Measurements from ENCODE around the gene NBPF3.
"Not testable (repeated sequence)": the region's sequence is repeated elsewhere in the genome, so short reads cannot be mapped to it uniquely, and the experiment has no call there.

Gene NBPF3

GRCh38 chr1:21438646-21439312 lies 1.2 kb upstream of the NBPF3 start:
- not testable (repeated sequence) for DNase-seq

DNA sequence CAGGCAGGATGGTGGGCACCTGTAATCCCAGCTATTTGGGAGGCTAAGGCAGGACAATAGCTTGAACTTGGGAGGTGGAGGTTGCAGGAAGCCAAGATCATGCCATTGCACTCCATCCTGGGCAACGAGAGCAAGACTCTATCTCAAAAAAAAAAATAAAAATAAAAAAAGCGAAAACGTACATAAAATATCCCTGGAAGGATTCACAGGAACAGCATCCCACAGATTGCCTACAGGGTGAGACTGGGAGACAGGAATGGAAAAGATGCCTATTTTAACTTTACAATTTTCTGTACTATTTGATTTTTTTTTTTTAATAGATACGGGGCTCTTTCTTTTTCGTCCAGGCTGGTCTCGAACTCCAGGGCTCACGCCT lies 604 bp upstream of the NBPF3 start:
- no peak for DNase-seq

DNA sequence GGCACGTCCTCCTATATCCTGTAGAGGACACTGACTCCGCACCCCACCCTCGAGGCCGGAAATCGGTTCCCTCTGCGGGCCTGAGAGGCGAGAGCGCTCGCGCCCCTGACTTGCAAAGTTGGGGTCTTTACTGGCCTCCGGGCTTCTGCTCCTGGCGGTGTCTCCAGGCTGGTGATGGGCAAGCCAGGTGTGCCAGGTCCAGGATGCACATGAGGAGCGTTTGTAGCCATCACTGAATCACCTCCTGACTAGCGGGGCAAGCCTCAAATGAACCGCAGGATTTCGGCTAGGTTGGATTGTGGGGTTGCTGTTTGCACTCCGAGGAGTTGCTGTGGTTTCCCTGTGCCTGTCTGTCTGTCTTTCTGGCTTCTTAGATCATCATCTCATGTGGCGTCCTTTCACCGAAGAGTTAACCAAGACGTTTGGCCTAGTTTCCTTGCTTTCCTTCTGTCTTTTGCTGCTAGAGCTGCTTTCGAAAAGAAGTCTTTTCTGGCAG lies 741 bp downstream of the NBPF3 start:
- peak; percentile 26 for DNase-seq

- not testable (repeated sequence) for DNase-seq
Measured at GRCh38 chr1:21446647-21447046, 6.7 kb downstream of the NBPF3 start.

DNA sequence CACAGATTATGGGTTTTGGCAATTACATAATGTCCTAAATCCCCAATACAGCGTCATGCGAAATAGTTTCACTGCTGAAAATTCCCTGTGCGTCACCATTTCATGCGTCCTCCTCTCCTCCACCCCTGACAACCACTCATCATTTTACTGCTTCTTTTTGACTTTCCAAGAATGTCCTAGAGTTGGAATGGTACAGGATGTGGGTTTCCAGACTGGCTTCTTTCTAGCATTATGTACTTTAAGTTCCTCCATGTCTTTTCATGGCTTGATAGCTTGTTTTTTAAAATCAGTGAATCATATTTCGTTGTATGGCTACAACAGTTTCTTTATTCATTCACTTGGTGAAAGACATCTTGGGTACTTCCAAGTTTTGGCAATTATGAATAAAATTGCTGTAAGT lies 7.4 kb downstream of the NBPF3 start:
- no peak for DNase-seq

DNA sequence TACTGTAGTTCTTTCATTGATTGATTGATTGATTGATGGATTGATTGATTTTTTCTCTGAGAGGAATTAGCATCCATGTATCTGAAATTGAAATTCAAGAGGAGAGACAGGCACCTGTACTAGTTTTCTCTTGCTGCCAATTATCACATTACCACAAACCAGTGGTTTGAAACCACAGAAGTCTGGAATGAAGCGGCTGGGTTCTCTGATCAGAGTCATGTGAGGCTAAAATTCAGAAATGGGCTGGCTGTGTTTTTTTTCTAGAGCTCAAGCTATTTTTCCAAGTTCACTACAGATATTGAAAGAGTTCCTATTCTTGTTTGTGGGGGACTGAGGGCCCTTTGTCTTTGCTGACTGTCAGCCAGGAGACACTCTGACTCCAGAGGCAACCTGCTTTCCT lies 10.0 kb downstream of the NBPF3 start:
- DNase-seq, result no peak

GRCh38 chr1:21451212-21451611 lies 11.3 kb downstream of the NBPF3 start:
- DNase-seq, result no peak

- DNase-seq, result no peak
Measured at GRCh38 chr1:21451981-21452411, 12.1 kb downstream of the NBPF3 start.

DNA sequence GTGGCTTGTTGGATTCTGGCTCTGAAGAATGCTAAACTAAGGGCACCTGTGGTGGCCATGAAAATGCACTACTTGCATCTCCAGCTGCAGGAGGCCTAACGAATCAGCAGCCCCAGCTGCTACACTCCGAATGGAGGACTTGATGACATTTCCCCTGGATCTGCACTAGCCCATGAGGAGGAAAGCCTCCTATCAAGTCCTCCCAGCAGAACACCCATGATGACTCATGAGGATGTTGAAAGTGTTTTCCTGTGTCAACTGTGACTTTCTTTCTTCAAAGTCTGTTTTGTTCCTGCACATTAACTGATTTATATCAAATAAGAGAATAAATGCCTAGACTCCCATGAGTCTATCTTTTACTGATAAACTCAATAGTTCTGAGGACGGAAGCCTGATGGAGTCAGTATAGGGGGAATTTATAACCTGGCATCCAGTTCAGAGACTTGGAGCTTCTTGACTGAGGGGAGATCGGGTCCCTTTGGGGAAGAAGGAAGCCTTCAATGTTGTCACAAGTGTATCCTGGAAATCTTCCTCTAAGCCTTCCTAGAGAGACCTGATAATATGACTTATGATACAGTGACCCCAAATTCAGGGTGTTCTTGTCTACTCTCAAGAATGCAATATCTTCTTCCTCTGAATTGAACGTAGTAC lies 14.2 kb downstream of the NBPF3 start:
- DNase-seq, result not testable (repeated sequence)

GRCh38 chr1:21454904-21455303 lies 15.0 kb downstream of the NBPF3 start:
- DNase-seq, result not testable (repeated sequence)

DNA sequence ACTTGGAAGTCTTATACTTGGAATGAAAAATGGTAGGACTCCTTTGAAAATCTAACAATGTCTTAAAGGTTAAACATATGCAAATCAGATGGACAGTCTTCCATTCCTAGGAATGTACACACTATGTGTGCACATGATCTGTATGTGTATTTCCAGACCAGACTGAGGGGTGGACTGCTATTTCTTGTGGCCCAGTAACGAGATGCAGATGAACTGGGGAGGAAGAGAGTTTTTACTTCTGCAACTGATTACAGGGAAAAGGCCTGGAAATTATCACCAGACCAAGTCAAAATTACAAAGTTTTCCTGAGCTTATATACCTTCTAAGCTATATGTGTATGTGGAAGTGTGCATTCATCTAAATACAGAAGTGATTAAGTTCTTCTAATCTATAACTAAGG lies 17.7 kb downstream of the NBPF3 start:
- DNase-seq, result no peak

GRCh38 chr1:21465127-21465526 lies 25.2 kb downstream of the NBPF3 start:
- DNase-seq, result not testable (repeated sequence)

GRCh38 chr1:21467946-21468345 lies 28.0 kb downstream of the NBPF3 start:
- not testable (repeated sequence) for DNase-seq

GRCh38 chr1:21468599-21468998 lies 28.7 kb downstream of the NBPF3 start:
- DNase-seq, result peak; percentile 14

GRCh38 chr1:21469581-21469980 lies 29.6 kb downstream of the NBPF3 start:
- DNase-seq, result no peak

DNA sequence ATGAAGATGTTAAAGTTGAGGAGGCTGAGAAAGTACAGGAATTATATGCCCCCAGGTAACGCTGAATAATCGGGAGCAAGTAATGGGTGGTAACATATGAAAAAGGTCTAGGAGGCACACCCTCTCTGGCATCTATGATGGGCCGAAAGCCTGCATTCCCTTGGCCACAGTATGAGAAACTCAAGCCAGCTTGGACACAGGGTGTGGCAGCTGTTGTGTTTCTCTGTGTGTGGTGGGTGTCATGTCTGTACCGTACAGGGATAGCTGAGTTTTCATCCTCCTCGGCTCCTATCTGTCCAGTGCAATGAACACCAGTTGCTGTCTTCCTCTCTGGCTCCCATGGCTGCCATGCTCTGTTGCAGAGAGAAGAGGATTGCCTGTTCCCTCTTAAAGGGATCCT lies 32.9 kb downstream of the NBPF3 start:
- no peak for DNase-seq

DNA sequence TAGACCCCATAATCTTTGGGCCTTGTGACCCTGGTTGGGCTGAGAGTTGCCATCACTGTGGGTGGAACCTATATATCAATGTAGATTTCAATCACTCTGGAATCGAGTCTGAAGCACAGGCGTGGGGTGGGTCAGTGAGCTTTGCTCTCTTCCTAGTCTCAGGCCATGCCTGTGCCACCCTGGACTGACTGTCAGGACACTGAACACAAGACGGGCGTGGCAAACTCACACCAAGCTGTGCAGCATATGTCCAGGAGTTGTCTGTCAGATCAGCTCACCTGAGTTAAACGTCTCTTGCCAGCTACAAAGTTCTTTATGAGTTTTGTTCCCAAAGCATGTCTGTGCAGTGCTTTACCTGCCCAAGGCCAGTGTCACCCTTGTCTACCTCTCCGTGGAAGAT lies 38.4 kb downstream of the NBPF3 start:
- DNase-seq, result no peak

DNA sequence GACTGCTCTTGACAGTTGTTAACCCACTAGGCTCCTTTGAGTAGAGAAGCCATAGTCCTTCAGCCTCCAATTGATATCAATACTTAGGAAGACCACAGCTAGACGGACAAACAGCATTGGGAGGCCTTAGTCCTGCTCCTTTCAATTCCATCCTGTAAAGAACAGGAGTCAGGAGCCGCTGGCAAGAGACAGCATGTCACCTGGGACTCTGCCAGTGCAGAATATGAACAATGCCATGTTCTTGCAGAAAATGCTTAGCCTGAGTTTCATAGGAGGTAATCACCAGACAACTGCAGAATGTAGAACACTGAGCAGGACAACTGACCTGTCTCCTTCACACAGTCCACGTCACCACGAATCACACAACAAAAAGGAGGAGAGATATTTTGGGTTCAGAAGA lies 43.9 kb downstream of the NBPF3 start:
- not testable (repeated sequence) for DNase-seq

GRCh38 chr1:21489146-21489545 lies 49.2 kb downstream of the NBPF3 start:
- no peak for DNase-seq

DNA sequence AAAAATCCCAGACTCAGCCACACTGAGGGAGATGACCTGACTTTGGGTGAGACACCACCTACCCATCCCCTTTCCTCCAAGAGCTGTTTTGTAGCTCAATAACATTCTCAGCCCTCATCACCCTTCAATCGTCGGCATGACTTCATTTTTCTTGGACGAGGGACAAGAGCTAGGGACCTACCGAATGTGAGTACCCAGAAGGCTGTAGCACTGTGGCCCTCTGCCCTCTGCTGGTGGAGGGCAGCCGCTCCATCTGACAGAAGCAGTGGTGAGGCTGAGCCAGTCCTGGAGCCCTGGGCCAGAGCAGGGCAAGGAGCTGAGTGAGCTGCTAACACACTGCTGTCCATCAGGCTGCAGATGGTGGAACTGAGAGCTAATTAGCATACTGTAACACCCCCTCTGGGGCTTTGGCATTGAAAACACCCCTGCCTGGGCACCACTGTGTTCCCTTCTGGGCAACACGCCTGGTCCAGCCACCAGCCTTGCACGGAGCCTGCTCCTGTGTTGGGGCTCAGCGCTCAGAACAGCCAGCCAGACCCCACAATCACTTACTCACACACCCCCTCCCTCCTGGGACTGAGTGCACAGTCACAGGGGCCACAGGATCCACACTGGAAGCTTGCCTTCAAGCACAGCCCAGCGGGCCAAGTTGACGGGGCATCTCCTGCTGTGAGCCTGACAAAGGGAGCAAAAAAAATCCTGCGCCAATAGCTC lies 51.0 kb downstream of the NBPF3 start:
- DNase-seq, result peak; percentile 21

GRCh38 chr1:21491488-21492355 lies 51.8 kb downstream of the NBPF3 start:
- DNase-seq, result no peak

DNA sequence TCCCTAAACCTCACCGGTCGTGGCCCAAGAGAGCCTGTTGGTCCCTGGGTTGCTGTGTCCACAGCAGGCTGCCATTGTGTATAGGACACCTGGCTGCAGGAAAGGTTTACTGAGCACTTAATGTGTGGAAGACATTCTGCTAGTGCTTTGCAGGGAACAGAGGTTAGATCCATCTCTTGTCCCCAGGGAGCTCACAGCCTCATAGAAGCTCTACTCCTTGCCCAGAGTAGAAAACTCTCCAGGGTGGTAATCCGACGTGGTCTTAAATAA lies 52.4 kb downstream of the NBPF3 start:
- no peak for DNase-seq

DNA sequence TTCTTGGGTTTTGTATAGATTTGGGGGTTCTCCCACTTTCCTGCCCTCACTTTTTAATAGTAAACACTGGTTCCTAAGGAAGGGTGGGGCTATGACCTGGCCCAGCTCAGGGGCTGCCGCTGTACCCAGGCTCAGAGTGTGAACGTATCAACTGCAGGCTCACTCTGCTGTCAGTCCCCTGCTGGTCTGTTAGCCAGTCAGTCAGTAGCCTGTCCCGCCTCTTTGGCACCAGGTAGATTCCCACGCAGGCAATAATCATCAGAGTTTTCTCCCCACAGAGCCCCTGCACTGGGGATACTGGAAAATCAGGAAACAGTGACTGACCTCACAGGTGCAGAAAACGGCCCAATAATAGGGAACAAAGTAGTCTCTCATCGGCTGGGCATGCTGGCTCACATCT lies 54.3 kb downstream of the NBPF3 start:
- no peak for DNase-seq

Measured in activated naive CD4-positive, alpha-beta T cell treated with Interleukin-2 at 50 U/mL for 16 hours (primary cell).